ENCODE data around the gene GJD4.

GJD4 gene

DNA sequence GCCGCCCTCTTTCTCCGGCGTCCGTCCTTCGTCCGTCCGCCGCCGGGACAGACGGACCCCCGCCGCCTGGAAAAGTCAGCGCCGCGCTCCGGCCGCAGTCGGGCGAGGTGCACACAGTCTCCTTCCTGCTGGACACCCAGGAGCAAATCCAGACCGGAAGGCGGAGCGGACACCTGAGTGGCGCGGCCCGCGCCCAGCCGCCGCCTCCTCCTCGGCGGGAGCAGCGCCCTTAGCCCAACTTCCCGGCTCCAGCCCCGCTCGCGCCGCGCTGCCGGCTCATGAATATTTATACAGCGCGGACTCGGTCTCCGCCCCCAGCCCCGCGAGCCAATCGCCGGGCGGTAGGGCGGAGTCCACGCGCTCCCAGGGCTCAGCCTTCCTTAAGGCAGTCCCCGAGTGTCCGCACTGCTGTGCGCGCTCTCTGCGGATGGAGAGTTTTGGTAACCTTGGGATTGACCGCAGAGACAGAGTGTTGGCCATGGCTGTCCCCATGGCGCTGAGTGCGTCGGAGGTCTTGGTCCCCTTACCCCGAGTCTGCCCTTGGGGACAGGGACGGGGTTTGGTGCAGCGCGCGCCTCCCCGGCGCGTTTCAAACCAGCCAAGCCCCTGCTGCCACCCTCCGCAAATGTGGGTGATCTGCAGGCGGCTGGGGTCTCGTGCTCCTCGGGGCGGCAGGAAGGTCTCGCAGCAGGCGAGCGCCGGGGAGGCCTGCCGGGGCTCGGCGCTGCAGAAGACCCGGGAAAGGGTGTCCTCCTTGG lies 37.1 kb downstream of the GJD4 start, which contains the start of gene FZD8:
FZD8 (minus strand) TSS at position 262 of the 758 bp plus-strand sequence. CDS start 867 bp downstream, outside the sequence.
- Histone ChIP-seq H3K9me2 (ENCODE audit: low read depth, low read length) (no peaks in the 10 kb centered on the region), H3K79me2 (ENCODE audit: insufficient read depth, low read length) (no peaks in the 10 kb centered on the region), H3K4me3 (ENCODE audit: low read depth, low read length, poor library complexity, severe bottlenecking) (peak within 1 kb of the TSS; percentile 63), H3K36me3 (ENCODE audit: insufficient read depth, low read length) (no peaks in the 10 kb centered on the region), H2AFZ (ENCODE audit: low read length) (peak within 1 kb of the TSS; percentile 25; the same call in 1 of the 2 replicates), H3K27me3 (ENCODE audit: insufficient read depth, low read length) (no peaks in the 10 kb centered on the region), H3K9me3 (ENCODE audit: low read length) (no peaks in the 10 kb centered on the region), H3F3A (ENCODE audit: insufficient read depth, low read length) (no peaks in the 10 kb centered on the region), H3K4me2 (ENCODE audit: low read length) (peak within 1 kb of the TSS; percentile 75), H4K20me1 (ENCODE audit: insufficient read depth, low read length) (no peaks in the 10 kb centered on the region), H3K9ac (ENCODE audit: low read length) (peak within 1 kb of the TSS; percentile 59), H3K4me1 (ENCODE audit: insufficient read depth, low read length, severe bottlenecking) (peaks cover 22% of the 10 kb centered on the region), H3K27ac (ENCODE audit: low read depth, low read length, poor library complexity, severe bottlenecking) (no peak within 1 kb of the TSS)
- TF ChIP-seq, protein P1, sequence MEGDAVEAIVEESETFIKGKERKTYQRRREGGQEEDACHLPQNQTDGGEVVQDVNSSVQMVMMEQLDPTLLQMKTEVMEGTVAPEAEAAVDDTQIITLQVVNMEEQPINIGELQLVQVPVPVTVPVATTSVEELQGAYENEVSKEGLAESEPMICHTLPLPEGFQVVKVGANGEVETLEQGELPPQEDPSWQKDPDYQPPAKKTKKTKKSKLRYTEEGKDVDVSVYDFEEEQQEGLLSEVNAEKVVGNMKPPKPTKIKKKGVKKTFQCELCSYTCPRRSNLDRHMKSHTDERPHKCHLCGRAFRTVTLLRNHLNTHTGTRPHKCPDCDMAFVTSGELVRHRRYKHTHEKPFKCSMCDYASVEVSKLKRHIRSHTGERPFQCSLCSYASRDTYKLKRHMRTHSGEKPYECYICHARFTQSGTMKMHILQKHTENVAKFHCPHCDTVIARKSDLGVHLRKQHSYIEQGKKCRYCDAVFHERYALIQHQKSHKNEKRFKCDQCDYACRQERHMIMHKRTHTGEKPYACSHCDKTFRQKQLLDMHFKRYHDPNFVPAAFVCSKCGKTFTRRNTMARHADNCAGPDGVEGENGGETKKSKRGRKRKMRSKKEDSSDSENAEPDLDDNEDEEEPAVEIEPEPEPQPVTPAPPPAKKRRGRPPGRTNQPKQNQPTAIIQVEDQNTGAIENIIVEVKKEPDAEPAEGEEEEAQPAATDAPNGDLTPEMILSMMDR (IDR thresholded peaks at IDR 0.05; ENCODE audit: low read length): peak; percentile 40; the same call in 1 of the 2 replicates
- TF ChIP-seq EZH2 (IDR thresholded peaks at IDR 0.05; ENCODE audit: borderline replicate concordance, low read length): no peak

DNA sequence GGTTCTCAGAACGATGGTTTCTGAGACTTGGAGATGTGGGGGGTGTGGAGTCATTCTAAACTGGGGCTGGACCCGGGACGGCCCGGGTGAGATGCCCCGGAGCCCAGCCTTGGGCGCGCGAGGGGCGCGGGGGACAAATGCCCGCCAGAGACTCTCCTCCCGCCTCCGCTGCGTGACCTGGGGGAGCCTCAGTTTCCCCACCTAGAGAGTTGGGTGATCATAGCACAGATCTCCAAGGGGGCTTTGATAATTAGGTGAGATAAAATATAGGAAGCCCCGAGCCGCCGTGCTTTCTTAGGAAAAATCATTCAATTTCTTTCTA lies 37.6 kb downstream of the GJD4 start:
- TF ChIP-seq, protein P1 (IDR thresholded peaks at IDR 0.05; ENCODE audit: low read length): peak; percentile 9; the same call in 1 of the 2 replicates
- no peak for TF ChIP-seq EZH2 (IDR thresholded peaks at IDR 0.05; ENCODE audit: borderline replicate concordance, low read length)
- Histone ChIP-seq H3K79me2 (ENCODE audit: insufficient read depth, low read length) (no peaks in the 10 kb centered on the region), H3K9ac (ENCODE audit: low read length) (no peak overlapping the region), H3K27me3 (ENCODE audit: insufficient read depth, low read length) (no peaks in the 10 kb centered on the region), H3K4me3 (ENCODE audit: low read depth, low read length, poor library complexity, severe bottlenecking) (peak overlapping the region; percentile 63), H3K36me3 (ENCODE audit: insufficient read depth, low read length) (no peaks in the 10 kb centered on the region), H3F3A (ENCODE audit: insufficient read depth, low read length) (no peaks in the 10 kb centered on the region), H3K4me2 (ENCODE audit: low read length) (peak overlapping the region; percentile 75), H4K20me1 (ENCODE audit: insufficient read depth, low read length) (no peaks in the 10 kb centered on the region), H2AFZ (ENCODE audit: low read length) (no peak overlapping the region), H3K9me3 (ENCODE audit: low read length) (no peaks in the 10 kb centered on the region), H3K9me2 (ENCODE audit: low read depth, low read length) (no peaks in the 10 kb centered on the region), H3K27ac (ENCODE audit: low read depth, low read length, poor library complexity, severe bottlenecking) (no peak overlapping the region), H3K4me1 (ENCODE audit: insufficient read depth, low read length, severe bottlenecking) (peaks cover 22% of the 10 kb centered on the region)

DNA sequence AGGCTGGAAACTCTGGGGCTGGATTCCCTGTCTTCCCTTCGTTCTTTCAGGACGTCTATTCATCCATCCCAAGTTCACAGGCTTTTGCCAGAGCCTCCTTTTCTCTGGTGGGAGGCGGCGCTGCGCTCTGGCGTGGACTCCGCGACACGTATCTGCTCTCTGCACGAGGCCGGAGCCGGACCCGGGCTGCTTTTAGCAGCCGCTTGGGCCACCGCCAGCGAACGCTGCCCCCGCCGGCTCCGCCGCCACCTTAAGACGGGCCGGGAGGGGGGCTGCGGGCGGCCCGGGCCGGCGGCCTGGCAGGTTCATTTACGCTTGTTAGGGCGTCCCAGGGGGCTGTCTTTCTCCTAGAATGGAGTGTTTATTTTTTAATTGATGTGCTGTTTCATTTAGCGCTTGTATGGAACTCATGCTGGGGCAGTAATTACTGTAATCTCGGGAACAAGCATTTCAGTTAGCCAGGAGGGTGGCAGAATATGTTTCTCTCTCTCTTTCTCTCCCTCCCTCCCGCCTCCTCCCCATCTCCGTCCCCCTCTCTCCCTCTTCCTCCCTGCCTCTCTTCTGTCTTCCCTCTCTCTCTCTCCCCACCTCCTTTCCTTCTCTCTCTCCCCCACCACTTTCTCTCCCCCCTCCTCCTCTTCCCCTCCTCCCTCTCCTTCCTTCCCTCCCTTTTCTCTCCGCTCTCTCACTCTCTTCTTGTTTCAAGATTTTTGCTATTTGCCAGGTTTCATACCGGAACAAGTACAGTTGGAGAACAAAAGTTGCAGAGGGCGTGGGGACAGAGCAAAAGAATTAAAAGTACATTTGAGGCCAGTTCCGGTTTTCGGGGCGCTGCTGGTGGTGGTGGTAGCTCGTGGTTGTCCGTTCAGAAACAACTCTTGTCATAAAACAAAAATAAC lies 38.3 kb downstream of the GJD4 start:
- Histone ChIP-seq H3K9me3 (ENCODE audit: low read length) (no peaks in the 10 kb centered on the region), H3K27me3 (ENCODE audit: insufficient read depth, low read length) (no peaks in the 10 kb centered on the region), H2AFZ (ENCODE audit: low read length) (no peak overlapping the region), H4K20me1 (ENCODE audit: insufficient read depth, low read length) (no peaks in the 10 kb centered on the region), H3F3A (ENCODE audit: insufficient read depth, low read length) (no peaks in the 10 kb centered on the region), H3K9me2 (ENCODE audit: low read depth, low read length) (no peaks in the 10 kb centered on the region), H3K27ac (ENCODE audit: low read depth, low read length, poor library complexity, severe bottlenecking) (no peak overlapping the region), H3K9ac (ENCODE audit: low read length) (no peak overlapping the region), H3K4me2 (ENCODE audit: low read length) (peak overlapping the region; percentile 75), H3K79me2 (ENCODE audit: insufficient read depth, low read length) (no peaks in the 10 kb centered on the region), H3K4me1 (ENCODE audit: insufficient read depth, low read length, severe bottlenecking) (peaks cover 22% of the 10 kb centered on the region), H3K4me3 (ENCODE audit: low read depth, low read length, poor library complexity, severe bottlenecking) (peak overlapping the region; percentile 63), H3K36me3 (ENCODE audit: insufficient read depth, low read length) (no peaks in the 10 kb centered on the region)
- no peak for TF ChIP-seq EZH2 (IDR thresholded peaks at IDR 0.05; ENCODE audit: borderline replicate concordance, low read length)
- TF ChIP-seq, protein P1 (IDR thresholded peaks at IDR 0.05; ENCODE audit: low read length): no peak
